GM19468 (cell line): ENCODE measurements around the gene NRDC.
"Not testable (repeated sequence)": the region's sequence is repeated elsewhere in the genome, so short reads cannot be mapped to it uniquely, and the experiment has no call there.

Source experiments
- ATAC-seq: cut with Tn5 transposase; IDR thresholded peaks from one replicate; pipeline ENCODE4 v1.9.1; 2021; ENCODE audit warnings: mild to moderate bottlenecking, moderate library complexity, moderate number of reproducible peaks; ENCODE audit not compliant: unreplicated experiment; ENCODE audit errors: extremely low read depth

NRDC gene

GRCh38 chr1:51847294-51847920, 31.1 kb downstream of the NRDC start:
- ATAC-seq: no peak

- no peak for ATAC-seq
Observed at GRCh38 chr1:51843948-51844347, 34.6 kb downstream of the NRDC start.

DNA sequence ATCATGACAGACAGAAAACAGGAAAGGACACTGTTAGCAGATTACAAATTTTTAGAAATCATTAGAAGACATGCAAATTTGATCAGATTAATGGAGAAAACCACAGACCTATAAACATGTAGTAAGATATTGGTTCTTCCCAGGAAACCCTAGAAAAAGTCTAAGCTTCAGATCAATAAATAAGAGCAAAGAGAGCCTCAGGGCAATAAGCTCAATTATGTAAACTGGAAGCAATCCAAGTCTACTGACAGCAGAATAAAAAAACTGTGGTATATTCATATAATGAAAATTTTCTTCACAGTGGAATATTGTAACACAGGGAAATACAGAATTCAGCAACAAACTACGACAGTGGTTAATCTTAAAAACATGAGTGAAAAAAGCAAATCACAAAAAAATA, 36.3 kb downstream of the NRDC start:
- ATAC-seq: no peak

- ATAC-seq: no peak
Observed at GRCh38 chr1:51840743-51841461, 37.6 kb downstream of the NRDC start.

DNA sequence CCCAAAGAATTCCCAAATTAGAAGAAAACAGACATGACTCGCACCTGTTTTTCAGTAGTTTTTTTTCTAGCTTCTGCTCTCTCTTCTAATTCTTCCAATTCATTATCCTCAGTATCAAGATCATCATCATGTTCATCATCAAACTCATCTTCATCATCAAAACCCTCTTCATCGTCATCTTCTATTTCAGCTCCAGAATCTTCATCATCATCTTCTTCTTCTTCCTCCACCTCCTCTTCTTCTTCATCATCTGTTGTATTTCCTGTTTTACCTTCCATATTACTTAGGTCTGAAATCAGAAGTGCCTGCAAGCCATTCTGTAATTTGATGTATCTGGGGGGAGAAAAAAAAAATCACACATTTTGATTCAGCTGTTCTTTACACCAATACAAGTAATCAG, 38.3 kb downstream of the NRDC start:
- ATAC-seq: no peak

DNA sequence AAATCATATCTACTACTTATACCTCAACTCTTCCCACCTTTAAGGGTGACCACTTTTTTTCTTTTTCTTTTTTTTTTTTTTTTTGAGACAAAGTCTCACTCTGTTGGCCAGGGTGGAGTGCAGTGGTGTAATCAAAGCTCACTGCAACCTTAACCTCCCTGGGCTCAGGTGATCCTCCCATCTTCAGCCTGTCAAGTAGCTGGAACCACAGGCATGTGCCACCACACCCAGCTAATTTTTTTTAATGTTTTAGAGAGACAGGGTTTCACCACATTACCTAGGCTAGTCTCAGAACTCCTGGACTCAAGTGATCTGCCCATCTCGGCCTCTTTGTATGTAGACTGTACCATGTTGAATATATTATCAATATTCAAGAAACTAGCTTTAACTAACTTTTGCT, 39.4 kb downstream of the NRDC start:
- no peak for ATAC-seq

- no peak for ATAC-seq
Observed at GRCh38 chr1:51837243-51837642, 41.3 kb downstream of the NRDC start.

DNA sequence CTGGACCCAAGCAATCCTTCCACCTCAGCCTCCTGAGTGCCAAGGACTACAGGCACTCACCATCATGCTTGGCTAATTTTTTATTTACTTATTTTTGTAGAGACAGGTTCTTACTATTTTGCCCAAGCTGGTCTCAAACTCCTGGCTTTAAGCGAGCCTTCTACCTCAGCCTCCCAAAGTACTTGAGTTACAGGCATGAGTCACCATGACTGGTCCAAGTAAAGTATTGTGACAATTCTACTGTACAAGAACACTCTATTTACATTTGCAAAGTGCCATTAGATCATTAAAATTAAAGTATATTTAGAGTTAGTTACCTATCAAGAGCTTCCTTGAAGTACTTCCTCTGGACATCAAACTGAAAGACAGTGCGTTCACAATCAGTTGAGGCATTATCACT, 44.8 kb downstream of the NRDC start:
- no peak for ATAC-seq

- ATAC-seq: no peak
Observed at GRCh38 chr1:51829058-51829457, 49.5 kb downstream of the NRDC start.

DNA sequence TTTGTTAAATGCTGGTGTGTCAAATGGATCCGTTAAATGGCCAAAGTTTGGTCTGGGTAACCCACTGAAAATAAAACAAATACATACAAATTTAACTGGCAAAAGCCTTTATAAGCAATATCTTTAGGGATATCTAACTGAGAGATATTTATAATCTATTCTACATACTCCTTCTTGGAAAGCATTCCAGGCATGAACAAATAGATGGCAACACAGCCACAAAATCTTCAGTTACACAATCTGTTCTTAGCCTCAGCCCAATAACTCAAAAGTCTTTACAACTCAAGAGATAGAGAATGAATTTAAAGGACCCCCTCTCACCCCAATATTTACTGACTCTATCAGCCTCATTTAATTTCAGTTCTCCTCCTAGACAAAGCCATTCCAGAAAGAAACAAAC, 58.7 kb downstream of the NRDC start:
- no peak for ATAC-seq

DNA sequence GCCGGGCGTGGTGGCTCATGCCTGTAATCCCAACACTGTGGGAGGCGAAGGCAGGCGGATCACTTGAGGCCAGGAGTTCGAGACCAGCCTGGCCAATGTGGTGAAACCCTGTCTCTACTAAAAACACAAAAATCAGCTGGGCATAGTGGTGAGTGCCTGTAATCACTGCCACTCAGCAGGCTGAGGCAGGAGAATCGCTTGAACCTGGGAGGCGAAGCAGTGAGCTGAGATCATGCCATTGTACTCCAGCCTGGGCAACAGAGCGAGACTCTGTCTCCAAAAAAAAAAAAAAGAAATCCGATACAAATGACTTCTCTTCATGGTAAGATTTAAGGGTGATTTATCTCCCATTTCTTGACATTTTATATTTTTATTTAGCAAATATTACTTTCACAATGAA, 59.5 kb downstream of the NRDC start:
- ATAC-seq: not testable (repeated sequence)

GRCh38 chr1:51818487-51818886, 60.0 kb downstream of the NRDC start:
- no peak for ATAC-seq

DNA sequence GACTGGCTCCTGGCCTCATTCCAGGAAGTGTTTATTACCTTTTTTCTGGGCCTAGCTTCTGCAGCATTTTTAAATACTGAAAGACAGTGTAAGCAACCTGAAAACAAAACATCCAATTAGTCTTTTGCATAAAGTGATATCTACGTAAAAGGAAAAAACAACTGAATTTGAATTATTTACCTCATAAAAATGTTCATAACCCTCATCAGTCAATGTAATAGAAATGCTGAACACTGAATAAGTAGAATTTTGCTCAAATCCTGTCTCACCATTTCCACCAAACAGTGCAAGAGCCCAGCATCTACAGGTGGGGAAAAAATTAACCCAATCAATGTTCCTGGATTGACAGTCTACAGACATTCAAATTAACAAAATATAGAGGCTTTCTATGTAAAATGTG, 64.0 kb downstream of the NRDC start:
- no peak for ATAC-seq

GRCh38 chr1:51799372-51799771, 79.2 kb downstream of the NRDC start:
- no peak for ATAC-seq

DNA sequence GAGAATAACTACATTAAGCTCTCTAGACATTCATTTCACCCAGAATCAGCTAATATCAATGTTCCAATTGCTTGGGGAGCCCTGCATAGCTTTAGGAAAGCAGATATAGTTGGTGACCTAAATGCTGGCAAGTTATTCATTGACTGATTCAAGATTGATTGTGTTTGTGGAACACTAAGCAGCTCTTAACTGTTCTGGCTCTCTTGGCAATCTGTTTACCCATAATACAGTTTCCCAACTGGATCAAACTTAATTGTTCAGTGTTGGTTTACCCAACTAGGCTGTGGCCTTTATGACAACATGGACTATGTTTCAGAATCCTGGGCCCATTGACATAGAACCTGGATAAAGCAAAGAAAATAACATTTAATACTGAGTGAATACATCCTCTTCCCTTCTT, 83.7 kb downstream of the NRDC start:
- ATAC-seq: no peak

GRCh38 chr1:51794260-51794659, 84.3 kb downstream of the NRDC start:
- no peak for ATAC-seq

DNA sequence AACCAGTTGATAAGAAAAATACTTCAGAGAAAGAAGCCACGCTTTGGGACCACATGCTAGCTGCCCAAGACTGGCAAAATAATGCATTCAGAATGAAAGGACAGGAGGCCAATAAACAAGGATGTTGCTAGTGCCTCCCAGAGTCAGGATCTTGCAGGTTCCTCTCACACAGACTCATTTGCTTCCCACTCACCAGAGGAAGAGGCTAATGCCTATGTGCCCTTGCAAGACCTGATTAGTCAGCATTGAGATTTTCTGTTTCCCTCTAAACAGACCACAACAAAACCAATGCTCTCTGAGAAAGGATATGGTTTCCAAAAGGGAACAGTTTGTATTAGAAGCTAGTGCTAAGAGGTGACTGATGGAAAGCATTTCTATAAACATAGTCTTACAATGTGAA, 85.7 kb downstream of the NRDC start:
- ATAC-seq: no peak

DNA sequence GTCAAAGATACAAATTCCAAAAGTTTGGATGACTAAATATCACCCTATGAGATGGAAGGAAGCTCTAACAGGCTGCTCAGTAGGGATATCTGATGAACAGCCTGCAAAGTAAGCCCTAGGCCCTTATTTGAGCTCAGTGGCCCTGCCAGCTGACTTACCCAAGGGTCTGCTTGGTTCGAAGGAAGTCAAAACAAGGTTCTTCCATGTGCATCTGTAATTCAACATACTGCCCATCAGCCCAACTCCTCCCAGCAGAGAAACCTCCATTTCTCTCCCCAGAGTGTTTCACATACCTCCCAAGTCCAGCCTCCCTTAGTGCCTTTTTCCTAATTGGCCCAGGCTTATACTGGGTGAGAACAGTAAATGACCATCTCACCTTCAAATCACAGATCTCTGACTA, 86.6 kb downstream of the NRDC start:
- ATAC-seq: no peak

DNA sequence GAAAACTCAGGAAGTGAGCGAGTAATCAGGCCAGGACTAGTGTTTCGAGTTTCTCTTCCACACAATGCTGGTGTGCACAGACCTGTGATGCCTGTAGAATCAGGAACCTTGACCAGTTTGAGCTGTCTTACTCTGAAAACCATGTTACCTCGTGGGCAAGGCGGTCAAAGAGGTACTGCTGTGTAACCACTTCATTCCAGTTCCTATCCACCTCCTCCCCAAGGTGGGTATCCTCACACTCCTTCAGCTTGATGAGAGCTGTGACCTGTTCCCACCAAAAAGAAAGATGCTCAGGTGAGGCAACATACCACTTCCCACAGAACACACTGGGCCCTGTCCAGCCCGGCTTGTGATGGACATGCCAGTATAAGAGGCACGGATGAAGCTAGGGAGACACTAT, 88.1 kb downstream of the NRDC start:
- no peak for ATAC-seq

- ATAC-seq: no peak
Observed at GRCh38 chr1:51789342-51789741, 89.2 kb downstream of the NRDC start.

- ATAC-seq: no peak
Observed at GRCh38 chr1:51788938-51789337, 89.6 kb downstream of the NRDC start.

DNA sequence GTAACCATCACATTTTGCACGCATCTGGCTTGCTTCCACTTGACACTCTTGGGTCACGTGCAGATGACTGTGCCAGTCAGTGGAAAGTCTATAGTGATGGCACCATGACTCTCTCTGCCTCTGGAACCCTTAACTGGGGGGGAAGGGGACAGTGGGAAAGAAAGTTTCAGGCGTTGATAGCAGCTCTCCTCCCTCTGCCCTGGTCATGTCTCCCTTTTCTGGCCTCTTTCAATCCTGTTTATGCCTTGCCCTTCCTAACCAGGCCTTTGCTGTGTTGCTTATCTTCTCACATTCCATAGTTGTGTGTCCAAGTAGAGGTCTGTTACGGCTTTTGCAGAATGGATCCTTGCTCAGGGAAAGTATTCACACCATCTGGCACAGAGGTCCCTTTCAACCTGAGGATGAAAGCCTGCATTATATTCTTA, 93.5 kb downstream of the NRDC start:
- ATAC-seq: no peak
